Activated gamma-delta T cell treated with Interleukin-2 at 50 U/mL for 16 hours (primary cell): ENCODE measurements around the gene SETD5.

Experiments
- DNase-seq: peaks from one replicate; pipeline ENCODE4 v3.0.0-alpha.2; 2020

SETD5 gene

GRCh38 chr3:9409981-9410854, 12.8 kb downstream of the SETD5 start:
- DNase-seq = no peak

GRCh38 chr3:9411302-9411701, 13.9 kb downstream of the SETD5 start:
- no peak for DNase-seq

GRCh38 chr3:9412293-9412692, 14.9 kb downstream of the SETD5 start:
- no peak for DNase-seq

- no peak for DNase-seq
Observed at GRCh38 chr3:9414826-9415225, 17.4 kb downstream of the SETD5 start.

GRCh38 chr3:9415485-9416138, 18.2 kb downstream of the SETD5 start:
- no peak for DNase-seq

GRCh38 chr3:9416139-9416780, 18.8 kb downstream of the SETD5 start:
- no peak for DNase-seq

- DNase-seq = no peak
Observed at GRCh38 chr3:9420850-9421549, 23.6 kb downstream of the SETD5 start.

- no peak for DNase-seq
Observed at GRCh38 chr3:9422712-9423424, 25.5 kb downstream of the SETD5 start.

- no peak for DNase-seq
Observed at GRCh38 chr3:9428411-9428810, 31.0 kb downstream of the SETD5 start.

- DNase-seq = no peak
Observed at GRCh38 chr3:9430733-9431132, 33.3 kb downstream of the SETD5 start.

- no peak for DNase-seq
Observed at GRCh38 chr3:9433627-9434521, 36.5 kb downstream of the SETD5 start.

- DNase-seq = no peak
Observed at GRCh38 chr3:9435316-9435715, 37.9 kb downstream of the SETD5 start.

- DNase-seq = no peak
Observed at GRCh38 chr3:9439331-9439730, 41.9 kb downstream of the SETD5 start.

- DNase-seq = no peak
Observed at GRCh38 chr3:9441501-9442221, 44.2 kb downstream of the SETD5 start.

GRCh38 chr3:9448071-9448470, 50.7 kb downstream of the SETD5 start:
- DNase-seq = no peak

- no peak for DNase-seq
Observed at GRCh38 chr3:9448643-9449042, 51.2 kb downstream of the SETD5 start.

- no peak for DNase-seq
Observed at GRCh38 chr3:9450126-9450525, 52.7 kb downstream of the SETD5 start.

GRCh38 chr3:9450991-9451390, 53.6 kb downstream of the SETD5 start:
- no peak for DNase-seq

GRCh38 chr3:9452417-9452816, 55.0 kb downstream of the SETD5 start:
- no peak for DNase-seq

GRCh38 chr3:9455596-9456131, 58.2 kb downstream of the SETD5 start:
- no peak for DNase-seq

GRCh38 chr3:9467451-9467850, 70.0 kb downstream of the SETD5 start:
- DNase-seq = no peak
